GM18520 (cell line): Measurements from ENCODE around the gene TRIM29.

ENCODE experiments used
- ATAC-seq: cut with Tn5 transposase; IDR thresholded peaks from one replicate; pipeline ENCODE4 v1.9.1; 2021; ENCODE audit not compliant: unreplicated experiment

TRIM29 gene

DNA sequence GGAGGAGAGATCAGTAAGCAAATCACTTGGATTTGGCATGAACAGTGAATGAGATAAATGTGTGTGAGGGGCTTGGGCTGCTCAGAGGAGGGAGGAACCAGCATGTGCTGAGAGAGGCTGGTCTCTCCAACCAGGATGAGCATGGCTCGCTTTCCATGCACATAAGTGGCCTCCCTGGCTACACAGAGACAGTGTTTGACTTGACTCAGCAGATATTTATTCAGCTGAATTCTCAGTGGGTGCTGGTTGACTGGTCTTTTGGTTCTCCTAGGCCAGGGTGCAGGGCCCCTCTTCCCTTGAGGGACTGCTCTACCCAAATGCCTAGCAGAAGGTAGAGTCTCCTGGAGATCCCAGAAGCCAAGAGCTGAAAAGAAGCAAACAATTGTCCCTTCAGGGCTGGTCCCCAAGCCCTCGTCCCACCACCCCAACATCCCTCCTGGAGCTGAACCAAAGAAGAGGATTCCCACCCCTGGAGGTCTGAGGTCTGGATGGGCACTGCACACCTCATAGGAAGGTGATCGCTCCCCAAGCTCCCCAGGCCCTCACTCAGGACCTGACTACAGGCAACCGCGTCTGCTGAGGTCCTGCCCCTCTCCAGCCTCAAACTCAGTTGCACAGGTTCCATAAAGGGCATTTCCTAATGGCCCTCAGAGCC is 3.3 kb upstream of the TRIM29 start:
- no peak for ATAC-seq

DNA sequence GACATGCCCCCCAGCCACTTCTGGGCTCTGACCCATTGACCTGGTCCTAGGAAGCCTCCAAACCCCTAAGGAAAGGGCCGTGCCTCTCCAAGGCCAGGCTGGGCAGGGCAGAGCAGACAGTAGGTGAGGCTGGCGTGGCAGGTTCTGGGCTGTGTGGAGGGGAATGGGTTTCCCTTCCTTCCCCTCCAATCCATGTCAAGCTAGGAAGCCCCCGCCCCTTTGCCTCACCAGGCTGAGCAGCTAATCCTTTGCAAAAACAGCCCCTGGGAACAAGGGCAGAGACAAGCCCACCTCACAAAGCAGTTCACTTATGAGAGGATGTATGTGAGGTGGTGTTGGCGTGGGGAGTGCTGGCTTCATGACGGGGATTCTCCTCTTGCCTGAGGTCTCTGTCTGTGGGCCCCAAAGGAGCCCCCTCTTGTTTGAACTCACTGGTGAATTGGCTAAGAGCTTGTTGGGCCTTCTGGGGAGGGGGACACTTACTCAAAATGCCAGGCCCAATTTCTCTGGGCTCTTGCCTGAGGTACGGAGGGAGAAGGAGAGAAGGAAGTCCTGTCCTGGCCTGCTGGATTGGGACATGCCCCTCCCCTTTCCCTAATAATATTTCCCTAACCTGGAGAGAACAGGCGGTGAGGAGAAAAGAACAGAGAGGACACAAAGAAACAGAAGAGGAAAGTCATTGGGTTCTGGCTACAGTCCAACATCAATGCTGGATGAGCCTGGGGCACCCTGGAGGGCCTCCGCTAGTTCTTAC is 1.6 kb upstream of the TRIM29 start:
- ATAC-seq: no peak

DNA sequence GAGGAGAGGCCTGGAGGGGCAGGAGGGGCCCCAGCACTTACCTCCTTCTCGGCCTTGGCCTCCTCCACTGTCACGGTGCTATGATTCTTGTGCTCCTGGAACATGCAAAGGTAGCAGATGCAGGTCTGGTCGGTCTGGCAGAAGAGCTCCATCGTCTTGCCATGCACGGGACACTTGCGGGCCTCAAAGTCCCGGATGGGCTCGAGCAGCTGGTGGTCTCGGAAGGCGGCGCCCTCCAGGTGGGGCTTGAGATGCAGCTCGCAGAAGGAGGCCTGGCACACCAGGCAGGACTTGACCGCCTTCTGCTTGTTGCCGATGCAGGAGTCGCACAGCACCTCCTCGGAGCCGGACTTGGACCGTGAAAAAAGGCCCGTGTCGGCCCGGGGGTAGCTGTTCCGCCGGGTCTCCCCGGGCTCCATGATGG is 714 bp downstream of the TRIM29 start:
- no peak for ATAC-seq

DNA sequence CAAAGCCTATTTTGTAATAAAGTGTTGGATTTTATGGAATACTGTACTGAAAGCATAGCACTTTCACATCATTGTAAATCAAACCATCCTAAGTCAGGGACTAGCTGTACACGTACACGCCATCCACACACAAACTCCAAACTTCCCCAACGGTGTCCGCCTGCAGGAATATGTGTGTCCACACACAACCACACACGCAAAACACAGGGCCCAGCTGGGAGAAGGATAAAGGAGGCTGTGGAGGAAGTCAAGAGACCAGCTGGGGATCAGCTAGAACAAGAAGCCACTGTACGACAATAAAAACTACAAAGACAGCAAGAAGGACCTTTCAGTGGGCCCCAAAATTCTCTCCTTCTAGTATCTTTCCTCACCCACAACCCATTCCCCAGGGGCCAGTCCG is 1.6 kb downstream of the TRIM29 start:
- no peak for ATAC-seq

DNA sequence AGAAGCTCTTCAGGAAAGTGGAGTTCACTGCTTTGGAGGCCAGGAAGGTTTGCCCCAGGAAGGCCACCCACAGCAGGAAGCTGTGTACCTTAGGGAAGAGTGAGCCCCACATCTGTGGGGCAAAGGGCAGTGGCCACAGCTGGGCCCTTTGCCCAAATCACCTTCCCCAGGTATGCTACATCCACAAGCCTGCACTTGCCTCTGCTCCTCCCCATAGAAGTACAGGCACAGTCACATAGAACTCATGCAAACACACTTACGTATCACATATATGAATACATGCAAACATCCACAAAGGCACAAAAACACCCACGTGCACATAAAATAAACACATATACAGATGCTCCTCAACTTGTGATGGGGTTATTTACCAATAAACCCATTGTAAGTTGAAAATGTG is 2.1 kb downstream of the TRIM29 start:
- ATAC-seq: no peak

DNA sequence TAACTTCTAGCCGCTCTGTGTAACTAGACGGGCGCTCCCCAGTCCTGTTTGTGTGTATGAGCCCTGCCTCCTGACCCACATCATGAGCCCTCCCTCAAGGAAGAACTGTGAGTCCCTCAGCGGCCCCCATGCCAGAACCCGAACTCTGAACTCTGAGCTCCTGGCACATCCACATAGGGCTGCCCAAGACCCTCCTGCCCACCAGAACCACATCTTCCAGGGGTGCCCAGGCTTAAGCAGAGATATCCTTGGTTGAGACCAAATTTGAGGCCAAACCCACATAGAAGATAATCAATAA is 3.0 kb downstream of the TRIM29 start:
- no peak for ATAC-seq

DNA sequence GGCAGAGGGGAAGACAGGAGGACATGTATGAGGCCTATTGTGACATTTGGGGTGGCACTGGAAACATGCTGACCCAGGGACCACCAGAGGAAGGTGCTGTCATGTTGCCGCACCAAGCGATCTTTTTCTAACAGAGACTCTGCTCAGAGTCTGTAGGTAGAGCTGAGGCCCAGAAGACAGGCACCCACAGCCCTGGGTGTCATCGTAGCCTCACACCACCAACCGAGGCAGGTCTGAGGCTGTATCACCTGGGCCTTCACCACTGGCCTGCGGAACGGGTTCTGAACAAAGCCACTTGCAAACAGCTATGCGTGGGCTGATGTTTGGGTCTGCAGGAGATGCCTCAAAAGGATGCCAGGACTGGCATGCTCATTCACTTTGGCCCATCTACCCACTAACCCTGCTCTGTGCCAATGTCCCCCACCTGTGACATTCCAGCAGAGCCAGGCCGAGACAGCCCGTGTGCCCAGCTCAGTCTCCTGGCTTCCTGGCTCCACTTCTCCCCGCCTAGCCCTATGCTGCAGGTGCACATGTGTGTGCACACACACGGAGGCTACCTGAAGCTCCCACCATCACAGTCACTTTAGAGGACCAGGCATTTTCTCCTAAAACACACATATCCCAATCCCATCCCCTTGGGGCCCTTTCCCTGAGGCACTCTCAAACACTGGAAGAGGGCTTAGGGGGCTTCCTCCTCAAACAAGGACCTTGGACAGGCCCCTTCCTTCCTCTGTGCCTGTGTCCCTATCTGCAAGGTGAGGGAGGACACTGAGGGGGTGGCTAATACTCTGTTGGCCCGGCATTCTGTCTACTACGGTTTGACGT is 3.6 kb downstream of the TRIM29 start:
- no peak for ATAC-seq

DNA sequence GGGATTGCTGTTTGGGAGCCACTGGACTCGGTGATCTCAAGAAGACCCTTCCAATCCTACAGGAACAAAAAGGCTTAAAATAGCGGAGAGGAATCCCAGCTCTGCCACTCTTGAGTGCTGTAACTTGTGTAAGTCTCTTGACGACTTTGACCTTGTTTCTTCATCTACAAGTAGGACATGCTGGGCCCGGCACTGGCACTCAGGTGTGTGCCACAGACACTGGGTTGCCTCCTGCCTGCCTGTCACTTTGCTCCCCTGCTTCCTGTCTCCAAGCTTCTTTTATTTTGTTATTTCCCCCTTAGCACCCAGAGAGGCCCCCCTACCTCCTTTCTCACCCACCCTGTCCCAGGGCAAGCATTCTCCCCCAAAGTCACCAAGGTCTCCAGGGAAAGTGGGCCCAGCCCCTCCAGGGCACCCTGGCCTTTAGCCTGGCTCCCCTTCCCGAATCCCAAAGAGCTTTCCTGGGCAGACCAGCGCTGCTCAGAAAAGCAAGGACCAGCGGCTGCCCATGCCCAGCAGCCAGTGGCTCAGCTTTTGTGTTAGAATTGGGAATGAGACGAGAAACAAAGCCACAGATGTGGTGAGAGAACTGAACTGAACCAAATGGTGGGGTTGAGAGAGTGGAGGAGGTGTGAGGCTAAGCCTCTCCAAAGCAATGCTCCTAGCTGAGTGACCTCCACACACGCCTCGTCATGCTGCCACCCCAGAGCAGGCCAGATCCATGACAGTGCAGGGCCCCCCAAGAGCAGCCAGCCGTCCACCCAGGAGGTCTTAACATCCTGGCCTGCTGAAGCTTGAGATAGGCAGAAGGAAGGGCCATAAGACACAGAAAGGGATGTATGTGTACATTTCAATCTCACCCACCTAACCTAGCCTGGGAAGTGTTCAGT is 4.5 kb downstream of the TRIM29 start:
- ATAC-seq: no peak

DNA sequence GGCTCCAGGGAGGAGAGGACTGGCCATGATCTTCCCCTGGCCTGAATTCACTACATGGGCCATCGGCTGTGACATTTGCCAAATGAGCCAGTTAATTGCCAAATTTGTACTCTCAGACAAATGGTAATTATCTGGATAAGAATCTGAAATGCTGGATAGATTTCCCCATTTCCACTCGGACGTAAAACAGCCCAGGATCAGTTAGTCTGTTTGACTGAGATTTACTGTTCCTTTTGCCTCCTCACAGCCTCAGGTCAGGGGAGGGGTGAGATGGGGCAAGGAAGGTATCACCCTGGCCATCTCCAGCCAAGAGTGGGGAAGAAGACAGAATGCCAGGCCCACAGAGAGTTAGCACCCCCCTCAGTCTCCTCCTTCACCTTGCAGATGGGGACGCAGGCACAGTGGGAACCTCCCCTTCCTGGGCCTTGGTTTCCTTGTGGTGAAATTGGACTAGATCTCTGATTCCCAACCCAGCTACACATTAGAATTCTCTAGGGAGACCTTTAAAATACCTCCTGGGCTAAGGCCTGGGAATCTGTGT is 5.2 kb downstream of the TRIM29 start:
- ATAC-seq: no peak

DNA sequence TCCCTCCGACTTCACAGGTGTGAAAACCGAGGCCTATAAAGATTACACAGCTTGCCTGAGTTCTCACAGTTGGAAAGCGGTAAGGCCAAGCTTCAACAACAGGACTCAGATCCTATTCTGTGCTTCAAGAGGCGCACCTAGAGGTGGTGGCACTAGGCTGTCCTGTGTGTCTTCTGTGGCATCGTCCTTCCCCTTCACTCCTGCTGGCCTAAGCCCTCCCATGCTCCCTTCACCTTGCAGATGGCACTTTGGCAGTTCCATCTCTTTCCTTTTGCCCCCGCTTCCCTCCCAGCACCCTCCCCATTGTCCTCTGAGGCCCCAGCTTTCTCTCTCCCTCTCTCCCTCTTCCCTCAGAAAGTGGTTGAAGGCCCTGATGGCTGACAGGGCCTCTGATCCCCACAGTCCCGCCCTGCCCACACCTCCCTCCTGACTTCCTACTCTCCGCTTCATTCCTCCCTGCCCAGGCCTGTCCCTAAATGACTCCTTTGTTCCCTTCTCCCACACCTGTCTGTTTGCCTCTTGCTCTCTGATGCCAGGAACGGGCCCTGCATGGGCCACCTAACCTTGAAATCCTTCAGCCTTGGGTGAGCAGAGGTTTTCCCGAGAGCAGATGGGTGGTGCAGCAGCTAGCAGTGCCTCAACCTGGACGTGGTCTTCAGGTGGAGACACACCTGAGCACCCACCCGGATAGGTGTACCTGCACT is 5.8 kb downstream of the TRIM29 start:
- no peak for ATAC-seq

DNA sequence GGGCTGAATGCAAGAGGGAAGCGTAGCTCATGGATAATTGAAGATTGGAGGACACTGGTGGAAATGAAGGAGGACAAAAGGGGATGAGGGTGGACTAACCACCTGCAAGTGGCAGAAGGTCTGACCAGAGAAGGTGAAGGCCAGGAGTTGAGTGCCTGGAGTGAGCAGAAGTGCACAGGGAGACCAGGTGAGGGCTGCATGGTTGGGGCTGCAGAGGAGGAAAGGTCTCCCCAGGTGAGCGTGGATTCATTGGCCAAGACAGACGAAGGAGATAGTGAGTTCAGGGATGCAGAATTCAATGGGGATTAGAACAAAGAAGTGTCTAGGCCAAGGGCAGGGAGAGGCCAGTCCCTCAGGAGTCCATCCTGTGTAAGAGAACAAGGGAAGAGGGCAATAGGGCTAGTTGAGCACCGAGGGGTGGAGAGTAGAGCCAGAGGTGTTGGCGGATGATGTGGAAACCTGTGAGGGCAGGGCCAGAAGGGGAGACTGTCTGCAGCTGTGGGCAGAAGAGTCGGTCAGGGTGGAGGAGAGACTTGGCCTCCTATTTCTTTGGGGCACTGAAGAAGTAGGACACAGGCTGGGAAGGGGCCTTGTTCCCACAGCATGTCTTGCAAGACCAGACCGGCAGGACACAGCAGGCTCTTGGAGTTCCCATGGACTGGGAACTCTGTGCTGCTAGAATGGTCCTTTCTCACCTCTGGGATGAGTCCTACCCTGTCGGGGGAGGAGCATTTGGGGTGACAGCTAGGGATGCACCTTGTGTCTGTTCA is 6.7 kb downstream of the TRIM29 start:
- ATAC-seq: no peak

DNA sequence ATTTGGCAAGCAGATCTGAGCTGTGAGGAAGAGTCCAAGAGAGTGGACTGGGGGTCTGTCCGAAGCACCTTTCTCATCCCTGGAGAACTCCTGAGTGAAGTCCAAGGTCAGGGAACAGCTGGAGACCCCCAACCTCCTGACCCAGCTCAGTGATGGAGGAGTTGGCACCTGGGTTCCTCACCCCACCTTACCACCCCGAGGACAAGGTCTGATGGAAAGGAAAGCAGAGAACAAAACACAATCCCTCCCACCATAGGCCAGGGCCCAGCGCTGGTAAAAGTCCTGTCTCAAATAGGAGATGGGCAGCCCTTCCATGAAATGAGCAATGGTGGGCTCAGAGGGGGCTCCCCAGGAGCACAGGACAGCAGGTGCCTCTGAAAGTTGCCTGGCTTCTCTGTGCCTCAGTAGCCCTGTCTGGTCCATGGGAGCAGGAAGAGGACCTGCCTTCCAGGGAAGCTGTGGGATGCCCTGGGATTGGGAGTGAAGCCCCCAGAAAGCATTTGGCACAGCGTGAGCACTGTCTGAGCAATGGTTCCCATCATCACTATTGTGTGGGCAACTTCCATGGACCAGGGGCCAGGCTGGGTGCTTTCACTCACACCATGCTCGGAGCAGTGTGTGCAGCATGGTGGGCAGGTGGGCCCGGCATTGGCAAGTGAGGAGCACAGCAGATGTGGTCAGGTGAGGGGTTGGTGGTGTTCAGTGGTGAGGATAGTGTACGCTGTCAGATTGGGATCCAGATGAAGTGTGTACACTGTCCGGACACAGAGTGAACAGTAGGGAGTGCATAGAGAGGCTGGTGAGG is 7.5 kb downstream of the TRIM29 start:
- ATAC-seq: no peak

DNA sequence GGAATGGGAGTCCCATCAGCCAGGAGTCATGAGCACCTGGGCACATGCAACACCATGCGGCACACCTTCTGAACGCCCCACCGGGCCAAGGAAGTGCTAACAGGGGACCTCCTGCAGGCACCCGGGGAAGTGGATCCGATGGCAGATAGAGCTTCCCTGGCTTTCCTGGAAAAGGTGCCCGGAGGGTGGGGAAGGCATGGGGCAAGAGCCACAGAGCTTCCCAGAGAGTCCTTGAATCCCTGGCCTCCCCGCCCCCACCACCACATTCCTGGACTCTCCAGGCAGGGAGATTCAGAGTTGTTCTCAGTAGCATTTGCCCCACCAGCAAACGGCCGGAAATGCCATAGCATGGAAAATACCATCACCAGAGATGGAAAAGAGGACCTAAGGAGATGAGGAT is 8.3 kb downstream of the TRIM29 start:
- ATAC-seq: no peak

DNA sequence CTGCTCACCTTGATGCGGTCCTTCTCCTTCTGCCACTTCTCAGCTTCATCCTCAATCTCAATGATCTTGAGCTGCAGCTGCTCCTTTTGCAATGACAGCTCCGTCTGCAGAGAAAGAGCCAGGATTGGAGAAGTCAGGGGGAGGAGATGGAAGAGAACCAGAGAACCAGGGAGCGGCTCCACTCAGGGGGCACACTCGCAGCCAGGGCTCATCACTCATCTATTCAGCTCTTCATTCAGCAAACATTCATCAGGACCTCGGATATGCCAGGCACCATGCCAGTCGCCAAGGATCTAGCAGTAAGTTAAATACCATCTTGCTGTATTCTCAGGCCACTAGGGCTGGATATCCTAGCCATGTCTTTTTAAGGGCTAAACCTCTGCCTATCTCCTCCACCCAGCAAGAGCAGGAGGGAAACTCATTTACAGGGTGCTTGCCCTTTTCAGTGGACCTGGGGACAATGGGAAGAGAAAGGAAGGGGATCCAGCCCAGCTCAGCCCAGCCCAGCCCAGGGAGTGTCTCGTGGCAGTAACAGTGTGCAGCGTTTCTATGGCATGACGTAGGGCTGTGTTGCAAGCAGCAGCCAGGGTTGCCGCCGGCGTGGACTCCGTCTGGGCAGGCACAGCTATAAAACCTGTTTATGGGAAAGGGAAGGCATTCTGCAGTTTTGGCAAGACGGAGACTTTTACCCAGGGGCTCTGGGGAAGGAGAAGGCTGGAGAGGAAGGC is 9.4 kb downstream of the TRIM29 start:
- no peak for ATAC-seq

DNA sequence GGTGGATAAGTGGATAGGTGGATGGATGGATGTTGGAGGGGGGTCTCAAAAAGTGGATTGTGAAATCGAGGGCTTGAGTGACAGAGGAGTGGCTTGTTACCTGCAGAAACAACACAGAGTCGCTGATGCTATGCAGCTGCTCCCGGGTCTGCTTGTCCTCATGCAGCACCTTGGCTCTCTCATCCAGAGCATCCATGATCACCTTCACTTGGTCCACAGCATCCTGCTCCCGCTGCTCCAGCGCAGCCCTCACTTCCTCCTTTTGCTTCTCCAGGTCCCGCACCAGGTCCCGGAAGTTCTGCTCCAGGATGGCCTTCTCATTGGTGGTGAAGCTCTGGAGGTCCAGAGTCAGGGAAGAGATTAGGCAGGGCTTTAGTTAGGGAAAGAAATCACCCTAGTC is 10.7 kb downstream of the TRIM29 start:
- ATAC-seq: no peak

DNA sequence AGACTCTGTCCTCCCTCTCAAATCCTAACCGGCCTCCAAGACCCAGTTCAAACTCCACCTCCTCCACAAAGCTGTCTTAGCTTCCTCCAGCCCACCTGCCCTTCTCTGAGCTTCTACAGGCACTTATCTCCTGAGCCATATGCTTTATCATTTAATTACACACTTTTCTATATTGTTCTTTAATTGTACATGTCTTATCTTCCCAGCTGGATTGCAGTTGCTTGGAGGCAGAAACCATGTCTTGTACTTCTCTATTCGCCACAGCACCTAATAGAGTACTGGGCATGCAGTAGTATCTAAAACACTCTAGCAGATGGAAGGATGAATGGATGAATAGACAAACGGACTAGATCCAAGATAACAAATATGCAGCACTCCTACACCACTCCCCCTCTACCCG is 11.3 kb downstream of the TRIM29 start:
- no peak for ATAC-seq

DNA sequence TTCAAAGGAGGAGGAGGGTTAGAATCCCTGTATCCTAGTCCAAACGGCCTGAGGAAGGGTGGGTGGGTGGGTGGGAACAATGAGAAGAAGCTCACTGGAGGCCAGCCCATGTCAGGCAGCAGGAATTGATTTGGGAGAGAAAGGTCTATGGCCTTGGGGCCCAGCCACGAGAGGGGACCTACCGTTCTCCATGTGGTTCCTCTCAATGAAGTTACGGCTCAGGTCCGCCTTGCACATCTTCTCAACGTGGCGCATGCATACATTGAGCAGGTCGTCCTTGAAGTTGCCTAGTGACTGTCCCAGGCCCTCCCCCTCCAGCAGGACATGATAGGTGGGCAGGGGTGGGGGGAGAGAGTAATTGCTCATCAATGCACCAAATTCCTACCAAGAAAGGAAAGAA is 12.4 kb downstream of the TRIM29 start:
- no peak for ATAC-seq

DNA sequence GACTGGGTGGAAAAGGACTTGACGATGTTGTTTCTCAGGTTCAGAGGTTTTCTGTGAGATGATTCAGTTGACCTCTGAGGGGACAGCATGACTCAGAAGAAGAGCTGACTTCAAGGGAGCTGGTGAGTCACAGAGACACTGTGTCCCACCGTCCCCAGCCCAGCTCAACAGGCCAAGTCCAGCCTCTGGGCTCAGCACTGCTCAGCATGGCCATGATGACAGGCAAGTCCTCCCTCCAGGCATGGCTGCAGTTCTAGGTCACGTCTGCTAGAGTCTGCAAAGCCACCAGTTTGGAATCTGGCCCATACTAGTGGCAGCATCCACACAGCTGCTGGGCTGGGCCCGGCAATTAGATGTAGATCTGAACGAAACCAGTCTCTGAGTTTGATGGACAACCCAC is 12.9 kb downstream of the TRIM29 start:
- no peak for ATAC-seq
